Retinal pigment epithelial cell (primary cell): ENCODE data around the gene LAMA2.

Source experiments
- DNase-seq: peaks from one replicate; pipeline ENCODE4 v3.0.0-alpha.2; 2010; ENCODE audit warnings: low read depth
- H3K4me3 ChIP-seq: 2 replicates; pipeline ENCODE4 v1.5.1; 2011; ENCODE audit warnings: mild to moderate bottlenecking, low read length, control low read depth, moderate library complexity
- CTCF ChIP-seq: conservative IDR thresholded peaks from 2 replicates; pipeline ENCODE4 v1.5.1; 2011; ENCODE audit warnings: low read depth, low read length, control low read depth, inconsistent platforms

Gene LAMA2

GRCh38 chr6:129212081-129212480, 329.1 kb downstream of the LAMA2 start:
- no peak for DNase-seq
- TF ChIP-seq CTCF, result no peak
- H3K4me3 ChIP-seq, result no peak overlapping the region

- H3K4me3 ChIP-seq, result no peak overlapping the region
- no peak for TF ChIP-seq CTCF
- no peak for DNase-seq
Observed at GRCh38 chr6:129215246-129215645, 332.3 kb downstream of the LAMA2 start.

GRCh38 chr6:129215916-129216520, 333.1 kb downstream of the LAMA2 start:
- TF ChIP-seq CTCF, result no peak
- no peak overlapping the region for H3K4me3 ChIP-seq
- no peak for DNase-seq

- no peak for TF ChIP-seq CTCF
- H3K4me3 ChIP-seq, result no peak overlapping the region
- no peak for DNase-seq
Observed at GRCh38 chr6:129217701-129218100, 334.8 kb downstream of the LAMA2 start.

- TF ChIP-seq CTCF, result no peak
- H3K4me3 ChIP-seq, result no peak overlapping the region
- DNase-seq, result no peak
Observed at GRCh38 chr6:129233458-129234134, 350.7 kb downstream of the LAMA2 start.

GRCh38 chr6:129235167-129236000, 352.4 kb downstream of the LAMA2 start:
- no peak overlapping the region for H3K4me3 ChIP-seq
- no peak for TF ChIP-seq CTCF
- no peak for DNase-seq
